Measurements from ENCODE around the gene SORBS1.
"Not testable (repeated sequence)": the region's sequence is repeated elsewhere in the genome, so short reads cannot be mapped to it uniquely, and the experiment has no call there.

SORBS1 gene

DNA sequence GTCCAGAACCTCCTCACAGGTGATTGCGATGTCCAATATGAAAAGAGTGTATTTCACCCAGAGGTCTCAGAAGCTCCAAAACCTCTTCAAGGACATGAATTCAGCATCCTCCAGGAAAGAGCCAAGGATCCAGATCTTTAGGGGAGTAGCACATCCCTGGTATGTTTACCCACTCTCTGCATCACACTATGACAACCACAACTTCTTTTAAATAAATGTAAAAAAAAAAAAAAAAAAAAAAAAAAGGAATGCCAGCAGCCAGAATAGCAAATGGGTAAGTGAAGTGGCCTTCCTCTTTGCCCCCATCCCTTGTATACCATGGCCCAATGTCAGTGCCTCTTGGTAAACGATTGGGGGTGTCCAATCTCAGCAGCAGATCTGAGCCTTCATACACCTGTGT lies 67.3 kb downstream of the SORBS1 start:
- no peak for DNase-seq (ENCODE audit: low read depth in 2 of 2, low spot score in 1 of 2)

DNA sequence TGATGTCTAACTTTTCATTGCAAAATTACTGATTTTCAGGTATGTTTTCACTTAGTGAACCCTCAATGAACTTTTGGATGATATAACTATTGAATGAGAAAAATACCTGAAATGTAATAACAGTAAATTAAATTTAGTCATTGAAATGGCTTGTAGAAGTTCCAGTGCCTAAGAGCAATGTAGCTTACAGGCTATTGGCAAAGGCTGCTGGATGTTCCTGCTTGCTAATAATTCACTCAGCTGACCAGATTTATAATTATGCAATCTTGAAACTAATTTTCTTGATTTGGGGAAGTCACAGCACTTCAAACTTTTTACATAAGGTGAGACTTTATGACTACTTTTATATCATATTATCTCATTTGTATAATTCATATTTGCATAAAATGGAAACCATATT lies 73.2 kb downstream of the SORBS1 start:
- no peak for DNase-seq (ENCODE audit: low read depth in 2 of 2, low spot score in 1 of 2)

DNA sequence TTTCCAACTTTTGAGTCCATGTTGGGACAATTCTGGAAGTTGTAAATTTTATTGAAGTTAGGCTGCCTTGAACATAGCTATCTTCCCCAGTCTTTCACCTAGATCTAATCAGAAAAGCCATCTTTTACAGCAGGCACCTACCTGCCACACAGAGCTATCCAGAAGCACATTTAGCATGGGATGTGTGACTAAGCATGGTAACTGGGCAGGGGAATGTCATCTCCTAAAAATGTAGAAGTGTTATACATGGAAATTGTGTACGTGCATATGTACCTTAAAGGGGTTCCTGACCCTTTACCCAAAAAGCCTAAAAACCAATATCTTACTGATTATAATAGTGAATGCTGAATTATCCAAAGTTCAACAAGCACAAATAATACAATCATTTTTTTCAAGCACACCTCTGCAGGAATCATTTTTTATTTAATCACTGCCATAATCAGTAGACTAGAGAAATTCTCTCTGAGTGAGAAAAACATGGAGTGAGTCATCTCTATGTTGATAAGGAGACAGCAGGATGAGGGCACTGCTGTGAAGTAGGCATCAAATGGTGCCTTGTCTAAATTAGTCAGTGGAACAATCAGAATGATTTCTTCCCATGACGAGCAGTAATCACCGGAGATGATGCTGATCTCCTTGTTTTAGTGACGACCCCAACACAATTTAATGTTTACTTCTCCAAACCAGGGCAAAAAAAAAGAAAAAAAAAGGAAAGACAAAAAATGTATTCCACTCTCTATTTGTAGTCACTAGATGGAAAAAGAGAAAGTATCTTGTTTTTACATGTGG lies 75.9 kb downstream of the SORBS1 start:
- DNase-seq (ENCODE audit: low read depth in 2 of 2, low spot score in 1 of 2), result no peak

DNA sequence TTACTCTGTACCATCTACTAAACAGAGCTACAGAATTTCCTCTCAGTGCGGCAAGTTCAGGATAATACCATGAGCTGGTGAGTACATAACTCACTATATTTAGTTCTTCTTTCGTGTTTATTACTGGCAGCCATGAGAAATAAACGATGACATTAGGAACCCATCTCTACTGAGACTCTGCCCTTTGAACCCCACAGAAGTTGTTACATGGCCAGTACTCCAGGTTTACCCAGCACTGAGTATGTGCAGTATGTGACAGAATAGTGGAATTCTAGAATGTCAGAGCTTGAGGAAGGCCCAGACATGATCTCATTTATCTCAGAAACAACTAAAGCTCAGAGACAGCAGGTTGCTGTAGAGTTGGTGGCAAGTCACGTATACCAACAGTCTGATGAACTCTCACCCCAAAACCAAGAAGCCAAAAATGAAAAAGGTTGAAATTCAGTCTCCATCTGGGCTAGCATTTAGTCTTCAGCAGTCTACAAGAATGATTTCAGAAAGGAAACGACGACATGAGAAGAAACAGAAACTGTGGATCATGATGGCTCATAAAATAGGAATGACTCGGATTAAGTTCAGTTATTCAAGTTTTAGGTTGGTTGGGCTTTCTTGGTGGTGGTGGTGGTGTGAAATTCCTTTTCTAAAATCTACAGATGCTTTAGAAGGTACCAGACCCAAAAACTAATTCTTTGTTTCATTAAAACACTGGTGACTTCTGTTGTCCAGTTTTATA lies 78.5 kb downstream of the SORBS1 start:
- DNase-seq (ENCODE audit: low read depth in 2 of 2, low spot score in 1 of 2), result no peak

DNA sequence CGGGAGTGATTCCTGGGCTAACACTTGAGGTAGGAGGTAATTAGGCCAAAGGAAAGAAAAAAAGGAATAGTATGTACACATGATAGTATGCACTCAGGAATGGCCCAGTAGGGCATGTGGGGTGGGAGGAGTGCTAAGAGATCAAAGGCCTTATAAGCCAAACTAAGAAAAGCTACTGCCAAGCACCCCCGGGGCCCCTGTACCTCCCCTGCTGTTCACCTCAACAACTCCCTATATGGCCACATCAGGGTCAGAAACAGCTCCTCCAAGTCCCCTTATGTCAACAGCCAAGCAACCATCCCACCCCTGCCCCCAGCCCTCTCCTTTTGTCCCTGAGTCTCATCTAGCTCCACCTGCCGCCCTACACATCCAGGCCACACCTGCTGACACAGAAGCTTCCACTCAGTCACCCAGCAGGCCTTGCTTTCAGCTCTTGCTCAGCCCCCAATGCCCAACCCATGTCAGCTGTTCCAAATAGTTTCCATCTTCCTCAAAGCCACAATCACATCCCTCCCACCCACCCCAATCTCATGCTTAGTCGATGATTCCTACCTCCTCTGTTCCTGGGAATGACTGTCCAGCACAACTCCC lies 80.2 kb downstream of the SORBS1 start:
- no peak for DNase-seq (ENCODE audit: low read depth in 2 of 2, low spot score in 1 of 2)

DNA sequence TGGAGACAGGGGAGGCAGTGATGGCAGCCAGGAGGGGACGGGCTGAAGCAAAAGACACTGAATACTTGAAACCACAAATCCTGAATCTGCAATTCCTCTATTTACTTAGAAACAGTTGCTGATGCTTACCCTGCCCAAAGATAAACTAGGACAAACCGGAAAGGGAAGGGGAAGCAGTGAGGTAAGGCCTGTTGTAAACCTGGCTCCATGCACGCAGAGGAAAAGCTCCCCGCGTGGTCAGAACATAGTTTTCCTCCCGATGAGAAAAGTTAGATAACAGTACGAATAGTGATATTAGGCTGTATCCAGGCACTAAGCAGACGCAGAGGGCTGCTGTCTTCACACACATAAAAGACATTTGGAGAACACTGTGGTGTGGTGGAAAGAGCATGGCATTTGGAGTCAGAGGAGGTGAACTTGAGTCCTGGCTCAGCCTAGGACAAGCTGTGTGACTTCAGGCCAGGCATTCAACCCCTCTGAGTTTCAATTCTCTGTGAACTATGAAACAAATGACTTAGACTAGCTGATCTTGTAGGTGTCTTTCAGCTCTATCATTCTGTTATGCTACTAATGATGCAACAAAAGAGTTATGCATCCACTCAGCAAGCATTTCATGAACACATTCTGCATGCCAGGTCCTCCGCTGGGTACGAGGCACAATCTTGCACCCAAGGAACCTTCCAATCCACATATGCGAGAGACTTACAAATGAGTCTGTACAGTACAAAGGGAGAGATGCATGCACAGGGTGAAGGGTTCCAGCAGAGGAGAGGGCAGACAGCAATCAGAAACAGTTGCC lies 80.9 kb downstream of the SORBS1 start:
- no peak for DNase-seq (ENCODE audit: low read depth in 2 of 2, low spot score in 1 of 2)

DNA sequence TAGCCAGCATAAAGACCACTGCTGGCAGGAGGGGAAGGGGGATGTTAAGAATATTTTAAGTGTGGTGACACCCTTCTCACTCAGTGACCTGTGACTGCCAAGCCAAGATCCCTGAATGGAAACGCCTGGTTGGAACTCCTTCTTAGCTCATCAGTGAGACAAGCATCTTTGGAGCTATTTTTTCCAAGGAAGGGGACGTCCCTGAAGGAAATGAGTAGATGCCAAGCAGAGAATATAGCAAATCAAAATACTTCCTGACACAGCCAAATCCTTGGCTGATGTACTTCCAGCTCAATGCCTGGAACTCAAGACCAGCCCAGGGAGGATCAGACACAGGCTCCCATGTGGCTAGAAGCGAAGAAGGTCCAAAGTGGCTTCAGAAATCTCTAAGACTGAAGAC lies 82.2 kb downstream of the SORBS1 start:
- DNase-seq (ENCODE audit: low read depth in 2 of 2, low spot score in 1 of 2), result no peak

DNA sequence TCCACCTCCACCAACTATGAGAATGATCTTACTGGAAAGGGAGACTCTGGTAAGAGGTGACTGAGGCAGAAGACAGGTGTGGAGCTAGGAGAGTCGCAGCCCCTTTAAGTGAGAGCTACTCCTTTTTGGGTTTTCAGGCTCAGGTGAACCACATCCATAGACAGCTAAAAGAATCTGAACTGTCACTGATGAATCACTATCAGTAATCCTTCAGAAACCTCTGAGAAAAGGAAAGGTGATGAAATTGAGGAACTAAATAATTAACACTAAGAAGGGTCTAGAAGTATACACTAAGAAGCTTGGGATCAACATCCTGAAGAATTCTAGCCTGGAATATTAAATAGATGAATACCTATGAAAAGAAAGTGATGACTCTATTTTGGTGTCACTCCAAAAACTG lies 83.0 kb downstream of the SORBS1 start:
- DNase-seq (ENCODE audit: low read depth in 2 of 2, low spot score in 1 of 2), result no peak

DNA sequence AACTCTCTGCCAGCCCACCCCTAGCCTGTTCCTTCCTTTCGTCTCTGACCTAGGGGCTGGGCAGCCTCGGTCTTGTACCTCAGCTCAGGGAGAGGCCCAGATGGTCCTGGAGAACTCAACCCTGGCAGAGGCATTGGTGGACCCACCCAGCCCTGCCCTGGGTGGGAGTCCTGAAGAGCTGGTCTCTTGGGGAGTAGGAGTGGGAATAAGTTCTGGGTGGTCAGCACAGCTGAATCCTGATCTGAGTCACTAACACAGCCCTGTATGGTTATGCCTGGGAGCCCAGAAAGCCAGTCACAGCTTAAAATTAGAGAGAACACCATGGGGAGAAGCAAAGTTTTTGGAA lies 84.0 kb downstream of the SORBS1 start:
- DNase-seq (ENCODE audit: low read depth in 2 of 2, low spot score in 1 of 2), result no peak

DNA sequence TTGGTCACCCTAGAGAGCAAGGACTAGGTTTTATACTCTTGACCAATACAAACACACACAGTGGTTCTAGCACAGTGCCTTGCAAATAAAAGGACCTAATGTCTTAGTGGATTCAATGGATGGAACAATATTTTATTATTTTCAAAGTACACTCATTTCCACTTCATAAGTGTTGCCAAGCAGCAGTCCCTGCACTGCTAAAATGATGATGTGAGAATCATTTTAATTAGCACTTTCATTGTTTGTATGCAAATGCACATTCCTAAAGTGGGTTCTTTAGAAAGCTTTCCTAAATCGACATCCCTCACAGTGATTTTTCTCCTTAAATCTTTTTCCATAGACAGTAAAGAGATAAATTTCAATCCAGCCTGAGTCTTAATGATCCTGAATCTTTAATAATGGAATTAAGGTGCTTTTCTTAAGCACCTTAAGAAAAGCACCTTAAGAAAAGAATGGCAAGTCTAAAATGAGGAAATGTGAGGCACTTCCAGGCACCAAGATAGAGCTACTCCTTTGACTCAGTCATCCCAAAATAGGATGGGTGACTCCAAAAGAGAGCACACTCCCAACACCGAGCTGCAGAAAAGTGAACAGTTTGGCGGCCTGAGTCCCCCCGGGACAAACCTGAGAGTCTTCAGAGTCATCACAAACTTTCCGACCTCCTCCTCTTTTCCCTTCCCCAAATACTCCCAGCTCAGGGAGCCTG lies 84.5 kb downstream of the SORBS1 start:
- DNase-seq (ENCODE audit: low read depth in 2 of 2, low spot score in 1 of 2), result no peak

DNA sequence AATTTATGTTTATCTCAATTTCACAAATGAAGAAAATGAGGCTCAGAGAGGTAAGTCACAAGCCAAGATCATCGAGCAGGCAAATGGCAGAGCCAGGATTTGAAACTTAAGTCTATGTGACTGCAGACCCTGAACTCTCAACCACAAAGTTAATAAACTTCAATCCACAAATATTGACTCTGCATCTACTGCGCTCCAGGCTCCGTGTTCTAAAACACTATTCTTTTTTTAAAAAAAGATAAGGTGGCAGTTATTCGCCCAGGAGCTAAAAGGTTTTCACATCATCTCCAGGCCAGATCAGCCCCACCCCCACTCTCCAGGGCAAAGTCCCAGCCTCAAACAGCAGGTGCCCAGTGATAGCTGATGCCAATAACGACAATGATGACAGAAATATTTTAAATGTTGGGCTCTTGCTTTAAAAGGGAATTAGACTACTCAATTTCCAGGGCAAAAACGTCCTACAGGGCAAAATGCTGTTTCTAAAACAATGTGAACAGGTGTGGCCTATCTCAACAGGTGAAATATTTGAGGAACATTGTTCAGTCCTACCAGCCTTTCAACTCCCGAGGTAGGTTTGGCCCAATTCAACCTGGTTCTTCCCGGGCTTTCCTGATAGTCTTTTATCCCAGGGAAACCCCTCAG lies 85.2 kb downstream of the SORBS1 start:
- no peak for DNase-seq (ENCODE audit: low read depth in 2 of 2, low spot score in 1 of 2)

DNA sequence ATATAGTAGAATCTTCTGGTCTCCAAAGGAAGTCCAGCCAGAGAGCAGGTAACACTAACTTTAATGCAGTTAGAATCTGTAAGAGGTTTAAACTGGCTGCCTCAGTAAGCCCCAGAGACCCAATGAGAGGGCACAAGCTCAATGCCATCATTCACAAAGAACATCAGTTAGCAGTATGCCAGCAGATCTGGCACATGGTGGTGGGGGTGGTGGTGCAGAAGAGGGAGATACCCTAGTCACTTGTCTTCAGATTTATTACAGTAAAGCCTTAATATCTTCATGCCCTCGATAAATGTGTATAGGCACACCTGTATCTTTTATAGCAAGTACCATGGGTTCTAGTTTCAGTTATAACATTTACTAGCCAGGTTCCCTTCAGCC lies 86.2 kb downstream of the SORBS1 start:
- DNase-seq (ENCODE audit: low read depth in 2 of 2, low spot score in 1 of 2), result no peak

DNA sequence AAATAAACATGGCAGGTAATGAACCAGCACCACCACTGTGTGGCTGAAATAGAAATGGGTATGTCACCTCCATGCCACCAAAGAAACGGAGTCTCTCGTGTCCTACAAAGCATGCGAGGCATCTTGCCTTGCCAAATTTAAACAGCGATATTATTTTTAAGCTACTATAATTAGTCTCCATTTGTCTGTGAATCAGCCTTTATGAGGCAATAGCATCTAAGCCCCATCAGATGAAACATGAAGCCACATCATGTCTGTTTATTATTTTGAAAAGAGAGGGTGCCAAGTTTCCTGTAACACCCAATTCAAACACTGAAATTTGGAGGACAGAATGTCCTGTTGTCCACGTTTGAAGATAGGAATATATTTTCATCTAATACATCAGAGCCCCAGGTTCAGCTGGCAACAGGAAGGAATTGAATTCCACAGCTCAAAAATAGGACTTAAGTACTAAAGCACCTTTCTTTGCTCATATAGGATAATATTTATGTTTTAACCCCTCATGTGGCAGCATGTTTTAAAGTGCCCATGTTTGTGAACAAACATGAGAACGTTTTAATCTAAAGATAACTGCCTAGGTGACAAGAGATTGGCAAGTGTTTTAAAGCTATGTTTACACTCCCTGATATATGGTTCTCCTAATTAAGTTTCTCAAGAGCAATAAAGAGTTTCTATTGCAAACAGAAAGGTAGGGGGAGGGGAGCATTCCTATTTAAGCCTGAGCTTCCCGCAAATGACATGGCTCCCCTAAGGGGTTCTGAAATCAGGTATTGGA lies 86.8 kb downstream of the SORBS1 start:
- no peak for DNase-seq (ENCODE audit: low read depth in 2 of 2, low spot score in 1 of 2)

DNA sequence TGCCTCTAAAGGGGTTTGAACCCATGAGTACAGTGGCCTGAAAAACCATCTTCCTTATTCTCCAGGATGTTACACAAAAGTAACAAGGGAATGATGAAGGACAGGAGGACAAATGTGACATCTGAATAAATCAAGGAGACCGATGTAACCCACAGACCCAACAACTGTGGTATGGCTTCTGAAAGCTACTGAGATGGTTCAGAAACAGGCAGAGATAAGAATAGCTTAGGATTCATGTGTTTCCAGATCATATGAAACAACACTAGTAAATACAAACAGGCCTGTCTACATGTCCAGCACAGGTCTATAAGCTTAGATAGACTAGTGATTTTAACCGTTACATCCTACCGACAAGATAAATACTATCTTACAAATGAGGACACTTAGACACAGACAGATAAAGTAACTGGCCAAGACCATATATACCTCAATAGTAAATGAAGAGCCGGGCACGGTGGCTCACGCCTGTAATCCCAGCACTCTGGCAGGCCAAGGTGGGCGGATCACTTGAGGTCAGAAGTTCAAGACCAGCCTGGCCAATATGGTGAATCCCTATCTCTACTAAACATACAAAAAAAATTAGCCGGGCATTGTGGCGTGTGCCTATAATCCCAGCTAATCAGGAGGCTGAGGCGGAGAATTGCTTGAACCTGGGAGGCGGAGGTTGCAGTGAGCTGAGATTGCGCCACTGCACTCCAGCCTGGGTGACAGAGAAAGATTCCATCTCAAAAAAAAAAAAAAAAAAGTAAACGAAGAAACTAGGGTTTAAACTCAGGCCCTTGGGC lies 88.7 kb downstream of the SORBS1 start:
- no peak for DNase-seq (ENCODE audit: low read depth in 2 of 2, low spot score in 1 of 2)

DNA sequence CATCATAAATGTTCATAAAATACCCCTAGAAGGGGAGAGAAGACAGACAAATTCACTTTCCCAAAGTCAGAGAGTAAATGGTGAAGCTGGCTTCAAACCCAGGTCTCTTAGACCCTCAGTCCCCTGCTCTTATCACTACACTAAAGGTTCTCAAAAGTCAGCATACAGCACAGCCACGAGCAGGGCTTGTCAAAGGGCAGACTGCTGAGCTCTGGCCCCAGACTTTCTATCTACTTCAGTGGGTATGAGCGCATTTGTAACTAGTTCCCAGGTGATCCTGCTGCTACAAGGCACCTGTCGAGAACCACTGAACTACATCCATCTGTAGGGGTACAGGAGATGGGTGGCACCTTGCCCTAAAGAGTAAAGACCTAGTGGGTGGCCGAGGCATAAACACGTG lies 91.5 kb downstream of the SORBS1 start:
- no peak for DNase-seq (ENCODE audit: low read depth in 2 of 2, low spot score in 1 of 2)

DNA sequence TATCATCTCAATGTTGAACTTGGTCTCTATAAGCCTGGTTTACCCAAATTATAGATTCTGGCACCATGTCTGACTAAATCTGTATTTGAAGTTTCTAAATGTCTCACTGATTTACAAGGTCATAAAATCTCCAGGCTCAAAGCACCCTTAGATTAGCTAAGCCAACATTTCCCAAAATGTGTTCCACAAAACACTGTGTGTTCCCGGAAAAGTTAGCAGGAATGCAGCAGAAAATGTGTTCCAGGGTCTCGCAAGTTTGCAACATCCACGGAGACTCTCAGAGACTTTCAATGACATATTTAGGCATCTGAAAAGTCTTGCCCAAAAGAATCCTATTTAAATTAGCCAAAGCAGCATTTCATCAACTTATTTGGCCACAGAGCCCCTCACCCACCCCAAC lies 91.9 kb downstream of the SORBS1 start:
- no peak for DNase-seq (ENCODE audit: low read depth in 2 of 2, low spot score in 1 of 2)

DNA sequence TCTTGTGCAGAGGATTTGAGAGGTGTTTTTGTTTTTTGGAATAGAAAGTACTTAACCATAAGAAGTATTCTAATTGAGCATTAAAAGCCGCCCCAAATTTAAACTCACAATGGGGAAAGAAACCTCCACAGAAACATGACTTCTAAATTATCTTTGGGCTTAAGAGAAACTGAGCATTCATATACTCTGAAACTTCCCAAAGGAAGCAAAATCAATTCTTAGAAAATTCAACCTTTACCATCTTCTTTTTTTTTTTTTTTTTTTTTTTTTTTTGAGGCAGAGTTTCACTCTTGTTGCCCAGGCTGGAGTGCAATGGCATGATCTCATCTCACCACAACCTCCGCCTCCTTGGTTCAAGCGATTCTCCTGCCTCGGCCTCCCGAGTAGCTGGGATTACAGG lies 93.5 kb downstream of the SORBS1 start:
- DNase-seq (ENCODE audit: low read depth in 2 of 2, low spot score in 1 of 2), result not testable (repeated sequence)

DNA sequence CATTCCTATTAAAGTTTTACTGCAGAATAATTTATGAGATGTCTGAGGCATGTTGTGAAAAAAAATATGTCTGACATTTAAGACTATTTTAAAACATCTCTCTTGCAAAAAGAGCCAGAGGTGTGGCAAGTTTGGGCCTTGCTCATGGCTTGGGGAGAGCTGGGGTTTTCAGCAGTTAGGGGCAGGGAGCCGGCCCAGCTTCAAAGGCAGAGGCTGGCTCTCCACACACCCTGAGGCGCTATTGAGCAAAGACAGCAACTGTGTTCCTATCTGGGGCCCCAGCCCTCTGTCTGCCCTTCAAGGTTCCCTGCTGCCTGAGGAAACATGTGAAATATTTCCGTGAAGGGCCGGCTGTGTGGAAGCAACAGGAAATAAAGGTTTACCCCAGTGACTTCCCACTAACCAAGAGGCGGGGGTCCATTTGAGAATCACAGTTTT lies 94.0 kb downstream of the SORBS1 start:
- DNase-seq (ENCODE audit: low read depth in 2 of 2, low spot score in 1 of 2), result no peak

DNA sequence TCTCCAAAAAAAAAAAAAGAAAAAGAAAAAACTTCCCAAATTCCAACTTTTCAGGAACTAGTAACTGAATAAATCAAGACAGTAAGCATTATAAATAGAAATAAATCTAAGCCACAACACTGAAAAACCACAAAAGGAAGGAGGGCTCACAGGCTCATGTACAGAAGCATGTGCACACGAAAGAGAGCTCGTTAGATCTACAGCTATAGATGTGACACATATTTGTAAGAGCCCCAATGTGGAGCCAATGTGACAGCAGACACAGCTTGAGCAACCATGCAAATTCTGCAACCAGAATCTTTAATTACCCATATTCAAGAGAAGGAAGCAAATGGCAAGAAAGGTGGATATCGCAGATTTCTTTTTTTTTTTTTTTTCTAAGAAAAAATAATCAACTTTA lies 94.7 kb downstream of the SORBS1 start:
- no peak for DNase-seq (ENCODE audit: low read depth in 2 of 2, low spot score in 1 of 2)
